Measurements from ENCODE around the gene ZNF17. TPM values are rescaled to one million over a fixed set of nuclear protein-coding genes. Genes with fewer than 3 reads are reported as not detected.

The ZNF17 gene
- total and polyA plus RNA-seq, 2 of the 8 experiments (the other 6 are each of a cell fraction or from before 2014, with no cell fraction given) = 3.8 to 10.2 TPM

- WGBS, 2 experiments (ENCODE audit: extremely low coverage in 1 of 2, insufficient coverage in 1 of 2, insufficient read length in 1 of 2, insufficient replicate concordance in 2 of 2, low coverage in 1 of 2, low lambda C conversion rate in 2 of 2, missing lambda C conversion rate in 1 of 2) = 91% methylated on average over 3 of the region's 3 CpGs; no CpG with 5 or more reads in 1 of the 2 experiments
- no peak overlapping the region for H2BK15ac ChIP-seq (ENCODE audit: low read length)
- FAIRE-seq (no peak), DNase-seq (ENCODE audit: low read depth in 1 of 2, low spot score in 2 of 2) (no peak)
- H4K91ac ChIP-seq (replicated peaks; ENCODE audit: insufficient read length, low read length) = no peak overlapping the region
- ChIA-PET CTCF (ENCODE audit: partially characterized antibody) (no interaction called here), POLR2A (ENCODE audit: partially characterized antibody) (no interaction called here)
- no peaks in the 10 kb centered on the region for H3K23me2 ChIP-seq (ENCODE audit: low read depth, low read length)
- H3K4ac ChIP-seq (replicated peaks; ENCODE audit: insufficient read length, low read depth, low read length) = no peak overlapping the region
- no peak for TF ChIP-seq RXRA (IDR thresholded peaks at IDR 0.05; ENCODE audit: insufficient read depth, low read depth, low read length)
- no peak for TF ChIP-seq GABPA (IDR thresholded peaks at IDR 0.05; ENCODE audit: borderline replicate concordance, insufficient read depth, low read length)
- TF ChIP-seq NRF1 (IDR thresholded peaks at IDR 0.05; ENCODE audit: low read depth, low read length) = no peak
- no peak for TF ChIP-seq POLR2AphosphoS5 (IDR thresholded peaks at IDR 0.05; ENCODE audit: low read depth, low read length)
- TF ChIP-seq ATF3 (IDR thresholded peaks at IDR 0.05; ENCODE audit: insufficient read depth, low read depth, low read length) = no peak
- TF ChIP-seq RAD21 (IDR thresholded peaks at IDR 0.05 in 1 of 2, conservative IDR thresholded peaks at IDR 0.05 in 1 of 2; ENCODE audit: low read depth in 2 of 2, low read length in 2 of 2) = no peak
- H2BK20ac ChIP-seq (ENCODE audit: low read length) = no peak overlapping the region
- no peaks in the 10 kb centered on the region for H4K20me1 ChIP-seq (replicated peaks in 1 of 2; ENCODE audit: control insufficient read depth in 1 of 2, insufficient read depth in 2 of 2, low read length in 2 of 2)
- no peak overlapping the region for H3K4me2 ChIP-seq (ENCODE audit: insufficient read depth in 1 of 2, low read depth in 2 of 2, low read length in 2 of 2)
- no peak overlapping the region for H2BK12ac ChIP-seq (ENCODE audit: low read depth, low read length)
- no peak overlapping the region for H3K9ac ChIP-seq (replicated peaks in 1 of 4; ENCODE audit: extremely low read depth in 1 of 4, low read depth in 3 of 4, low read length in 3 of 4)
- no peaks in the 10 kb centered on the region; a peak in 1 of 4 replicates for H3K9me3 ChIP-seq (ENCODE audit: insufficient read depth in 2 of 2, low read depth in 1 of 2, low read length in 1 of 2)
- H3K36me3 ChIP-seq (ENCODE audit: control insufficient read depth in 2 of 4, insufficient read depth in 4 of 4, low read length in 3 of 4) = peaks cover 9 to 25% (median 22%) of the 10 kb centered on the region in 4 experiments
- no peak overlapping the region for H2AFZ ChIP-seq (ENCODE audit: low read length)
- H3K79me1 ChIP-seq (ENCODE audit: low read depth, low read length) = no peaks in the 10 kb centered on the region
- no peak overlapping the region for H2BK5ac ChIP-seq (ENCODE audit: low read depth, low read length)
- H2AK5ac ChIP-seq (ENCODE audit: low read depth, low read length) = no peak overlapping the region
- H3K4me3 ChIP-seq (ENCODE audit: extremely low read depth in 1 of 4, insufficient read depth in 2 of 4, low read depth in 3 of 4, low read length in 4 of 4) = no peak overlapping the region
- H3K18ac ChIP-seq (ENCODE audit: extremely low read depth, low read length) = no peak overlapping the region
- H3K56ac ChIP-seq (replicated peaks; ENCODE audit: insufficient read length, low read depth, low read length) = no peak overlapping the region
- no peak overlapping the region for H4K5ac ChIP-seq (ENCODE audit: insufficient read length, low read depth, low read length)
- no peaks in the 10 kb centered on the region; a peak in 1 of 4 replicates for H3K79me2 ChIP-seq (ENCODE audit: control insufficient read depth in 1 of 2, insufficient read depth in 2 of 2, low read length in 2 of 2)
- H2BK120ac ChIP-seq (replicated peaks; ENCODE audit: low read depth, low read length) = no peak overlapping the region
- H3K4me1 ChIP-seq (replicated peaks in 1 of 4; ENCODE audit: control insufficient read depth in 3 of 4, insufficient read depth in 4 of 4, low read length in 3 of 4) = no peaks in the 10 kb centered on the region
- no peak overlapping the region for H3K23ac ChIP-seq (ENCODE audit: insufficient read length)
- no peak overlapping the region for H4K8ac ChIP-seq (ENCODE audit: extremely low read depth, insufficient read depth, low read length)
- H3K27ac ChIP-seq (ENCODE audit: low read depth, low read length) = no peak overlapping the region
- H3K14ac ChIP-seq (ENCODE audit: insufficient read length) = no peak overlapping the region
- no peaks in the 10 kb centered on the region for H3K27me3 ChIP-seq (replicated peaks in 1 of 4; ENCODE audit: control insufficient read depth in 3 of 4, extremely low read depth in 1 of 4, insufficient read depth in 3 of 4, low read length in 3 of 4)
These were observed 10.1 kb downstream of the ZNF17 start for GRCh38 chr19:57421037-57421436.
